Muscle layer of colon (tissue), 2 donors: ENCODE data around the gene FBLN2.

Source experiments
- H3K27ac ChIP-seq: one replicate; pipeline ENCODE4 v1.7.0; 2013; ENCODE audit warnings: low read depth, mild to moderate bottlenecking, low read length, moderate library complexity
- H3K27me3 ChIP-seq, 2 donors: one replicate each; pipeline ENCODE4 v1.7.0; 2013; ENCODE audit warnings: low read length in 2 of 2, mild to moderate bottlenecking in 2 of 2; ENCODE audit not compliant: insufficient read depth in 2 of 2, control insufficient read depth in 1 of 2
- H3K36me3 ChIP-seq: one replicate; pipeline ENCODE4 v1.7.0; 2013; ENCODE audit warnings: mild to moderate bottlenecking, low read length; ENCODE audit not compliant: insufficient read depth
- H3K4me1 ChIP-seq: one replicate; pipeline ENCODE4 v1.7.0; 2013; ENCODE audit warnings: mild to moderate bottlenecking, low read length; ENCODE audit not compliant: insufficient read depth
- H3K4me3 ChIP-seq, 2 donors: one replicate each; pipeline ENCODE4 v1.7.0; 2013; ENCODE audit warnings: low read length in 2 of 2, low read depth in 1 of 2, mild to moderate bottlenecking in 1 of 2, moderate library complexity in 1 of 2
- H3K9ac ChIP-seq: one replicate; pipeline ENCODE4 v1.7.0; 2013; ENCODE audit warnings: low read length
- H3K9me3 ChIP-seq: one replicate; pipeline ENCODE4 v1.7.0; 2013; ENCODE audit warnings: mild to moderate bottlenecking, low read length
- donor health status: abdominal sarcoma.
- donor health status: Adenocarcinoma of cecum.

Gene FBLN2

DNA sequence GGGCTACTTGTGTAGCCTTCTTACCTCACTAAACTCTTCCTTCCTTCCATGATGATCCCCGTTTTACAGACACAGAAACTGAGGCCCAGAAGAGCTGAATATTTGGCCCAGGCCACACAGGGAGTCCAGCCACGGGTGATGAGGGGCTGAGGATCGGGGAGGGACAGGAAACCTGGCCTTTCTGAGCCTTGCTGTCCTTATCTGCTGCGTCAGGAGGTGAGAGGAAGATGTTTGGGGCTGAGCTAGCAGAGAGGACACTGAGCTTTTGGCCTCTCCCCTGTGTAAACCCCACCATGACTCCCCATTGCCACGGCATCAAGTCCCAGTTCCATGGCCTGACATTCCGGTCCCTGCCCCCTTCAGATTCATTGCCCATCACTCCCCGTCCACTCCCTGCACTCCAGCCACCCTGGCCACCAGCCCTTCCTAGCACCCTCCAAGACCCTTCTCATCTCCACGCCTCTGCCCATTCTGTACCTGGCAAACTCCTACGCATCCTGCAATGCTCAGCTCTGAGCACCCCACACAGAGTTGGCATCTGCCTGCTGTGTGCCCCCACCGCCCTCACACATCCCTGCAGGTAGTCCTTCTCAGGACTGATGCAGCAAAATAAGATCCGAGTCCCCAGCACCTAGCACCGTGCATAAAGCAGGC lies 103.0 kb downstream of the FBLN2 start:
- Histone ChIP-seq H3K27me3 (peaks cover 5 to 23% of the 10 kb centered on the region in 2 donors), H3K9me3 (no peaks in the 10 kb centered on the region), H3K27ac (no peak overlapping the region), H3K9ac (no peak overlapping the region), H3K4me3 (no peak overlapping the region), H3K4me1 (peaks cover 8% of the 10 kb centered on the region), H3K36me3 (no peaks in the 10 kb centered on the region)

DNA sequence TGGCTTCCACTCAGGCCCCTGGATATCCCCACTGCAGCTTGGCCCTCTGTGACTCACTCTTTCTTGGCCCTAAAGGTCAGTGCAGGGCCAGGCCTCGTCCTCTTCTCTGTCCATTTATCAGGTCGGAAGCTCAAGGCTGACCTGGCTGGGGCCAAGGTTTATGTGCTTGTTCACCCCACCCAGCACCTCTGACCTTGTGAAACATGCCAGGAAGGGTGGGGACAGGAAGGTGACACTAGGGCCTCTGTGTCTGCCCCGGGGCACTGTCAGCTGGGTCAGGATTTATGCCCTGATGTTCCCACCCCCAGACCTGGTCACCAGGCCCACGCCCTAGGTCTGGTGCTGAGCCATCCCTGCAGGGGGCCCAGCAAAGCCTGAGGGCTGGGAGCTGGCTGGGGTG lies 103.8 kb downstream of the FBLN2 start:
- Histone ChIP-seq H3K27me3 (peaks cover 4 to 23% of the 10 kb centered on the region in 2 donors), H3K9me3 (no peaks in the 10 kb centered on the region), H3K4me3 (no peak overlapping the region), H3K4me1 (peaks cover 4% of the 10 kb centered on the region), H3K27ac (no peak overlapping the region), H3K9ac (no peak overlapping the region), H3K36me3 (no peaks in the 10 kb centered on the region)

DNA sequence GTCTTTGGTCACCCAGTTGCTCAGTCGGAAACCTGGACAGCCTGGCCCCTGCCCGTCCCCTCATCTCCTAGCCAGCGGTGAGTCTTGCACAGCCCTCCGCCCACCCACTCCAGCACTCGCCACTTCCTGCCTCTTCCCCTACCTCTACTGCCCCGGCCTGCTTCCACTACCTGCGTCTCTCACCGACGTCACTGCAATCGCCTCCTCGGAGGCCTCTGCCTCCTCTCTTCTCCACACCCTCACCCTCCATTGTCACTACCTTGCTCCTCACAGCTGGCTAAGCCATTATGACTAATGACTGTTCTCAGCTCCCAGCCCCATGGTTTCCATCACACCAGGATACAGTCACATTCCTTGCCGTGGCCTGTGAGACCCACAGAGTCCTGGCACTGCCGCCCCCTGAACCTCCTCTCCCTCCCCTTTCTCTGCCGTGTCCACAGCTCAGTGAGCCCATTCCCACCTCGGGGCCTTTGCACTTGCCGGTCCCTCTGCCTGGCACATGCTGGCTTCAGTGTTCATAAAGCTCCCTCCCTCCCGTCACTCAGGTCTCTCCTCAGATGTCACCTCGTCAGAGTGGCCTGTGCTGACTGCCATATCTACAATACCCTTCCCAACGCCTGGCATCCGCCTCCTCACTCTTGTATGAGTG lies 104.8 kb downstream of the FBLN2 start:
- H3K9me3 ChIP-seq = no peaks in the 10 kb centered on the region
- no peaks in the 10 kb centered on the region for H3K36me3 ChIP-seq
- no peaks in the 10 kb centered on the region for H3K4me1 ChIP-seq
- no peak overlapping the region for H3K4me3 ChIP-seq
- H3K9ac ChIP-seq = no peak overlapping the region
- H3K27me3 ChIP-seq = peaks cover 5 to 29% of the 10 kb centered on the region in 2 donors
- no peak overlapping the region for H3K27ac ChIP-seq

GRCh38 chr3:13654330-13655060 lies 105.6 kb downstream of the FBLN2 start:
- Histone ChIP-seq H3K27me3 (peaks cover 5 to 30% of the 10 kb centered on the region in 2 donors), H3K27ac (no peak overlapping the region), H3K36me3 (no peaks in the 10 kb centered on the region), H3K4me1 (no peaks in the 10 kb centered on the region), H3K9ac (no peak overlapping the region), H3K4me3 (no peak overlapping the region), H3K9me3 (no peaks in the 10 kb centered on the region)

GRCh38 chr3:13655061-13655913 lies 106.4 kb downstream of the FBLN2 start:
- Histone ChIP-seq H3K4me1 (no peaks in the 10 kb centered on the region), H3K4me3 (no peak overlapping the region), H3K9ac (no peak overlapping the region)

GRCh38 chr3:13656584-13657301 lies 107.8 kb downstream of the FBLN2 start:
- peaks cover 5 to 30% of the 10 kb centered on the region in 2 donors for H3K27me3 ChIP-seq
- no peak overlapping the region for H3K27ac ChIP-seq
- H3K9ac ChIP-seq = no peak overlapping the region
- no peaks in the 10 kb centered on the region for H3K36me3 ChIP-seq
- no peaks in the 10 kb centered on the region for H3K4me1 ChIP-seq
- no peak overlapping the region for H3K4me3 ChIP-seq
- H3K9me3 ChIP-seq = no peaks in the 10 kb centered on the region

More at GRCh38 chr3:13655061-13655913, 106.4 kb downstream of the FBLN2 start:
- Histone ChIP-seq H3K36me3 (no peaks in the 10 kb centered on the region), H3K27ac (no peak overlapping the region), H3K9me3 (no peaks in the 10 kb centered on the region), H3K27me3 (peaks cover 5 to 30% of the 10 kb centered on the region in 2 donors)

GRCh38 chr3:13657660-13658435 lies 108.9 kb downstream of the FBLN2 start:
- H3K27me3 ChIP-seq = peaks cover 5 to 30% of the 10 kb centered on the region in 2 donors
- H3K9ac ChIP-seq = no peak overlapping the region

DNA sequence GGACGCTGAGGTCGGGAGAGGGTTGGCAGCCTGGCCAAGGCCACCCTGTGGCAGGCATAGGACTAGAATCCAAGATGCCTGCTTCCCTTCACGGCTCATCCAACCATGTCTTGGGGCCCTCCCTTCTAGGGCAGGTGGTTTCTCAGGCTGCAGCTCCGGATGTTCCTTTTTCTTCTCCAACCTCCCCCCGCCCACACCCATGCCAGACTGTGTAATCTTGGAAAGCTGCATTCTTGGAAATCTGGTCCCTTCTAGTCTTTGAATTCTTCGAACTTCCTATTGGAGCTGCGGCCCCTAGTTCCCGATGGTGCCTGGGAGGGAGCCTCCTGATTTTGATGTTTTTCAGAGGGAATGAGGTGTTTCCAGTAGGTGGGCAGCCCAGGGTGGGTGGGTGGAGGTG lies 109.8 kb downstream of the FBLN2 start:
- Histone ChIP-seq H3K9me3 (no peaks in the 10 kb centered on the region), H3K4me1 (no peaks in the 10 kb centered on the region), H3K36me3 (no peaks in the 10 kb centered on the region), H3K9ac (no peak overlapping the region), H3K4me3 (no peak overlapping the region), H3K27me3 (peaks cover 5 to 28% of the 10 kb centered on the region in 2 donors), H3K27ac (no peak overlapping the region)

More at GRCh38 chr3:13657660-13658435, 108.9 kb downstream of the FBLN2 start:
- H3K36me3 ChIP-seq = no peaks in the 10 kb centered on the region
- no peaks in the 10 kb centered on the region for H3K9me3 ChIP-seq
- H3K27ac ChIP-seq = no peak overlapping the region
- H3K4me1 ChIP-seq = no peaks in the 10 kb centered on the region
- no peak overlapping the region for H3K4me3 ChIP-seq

DNA sequence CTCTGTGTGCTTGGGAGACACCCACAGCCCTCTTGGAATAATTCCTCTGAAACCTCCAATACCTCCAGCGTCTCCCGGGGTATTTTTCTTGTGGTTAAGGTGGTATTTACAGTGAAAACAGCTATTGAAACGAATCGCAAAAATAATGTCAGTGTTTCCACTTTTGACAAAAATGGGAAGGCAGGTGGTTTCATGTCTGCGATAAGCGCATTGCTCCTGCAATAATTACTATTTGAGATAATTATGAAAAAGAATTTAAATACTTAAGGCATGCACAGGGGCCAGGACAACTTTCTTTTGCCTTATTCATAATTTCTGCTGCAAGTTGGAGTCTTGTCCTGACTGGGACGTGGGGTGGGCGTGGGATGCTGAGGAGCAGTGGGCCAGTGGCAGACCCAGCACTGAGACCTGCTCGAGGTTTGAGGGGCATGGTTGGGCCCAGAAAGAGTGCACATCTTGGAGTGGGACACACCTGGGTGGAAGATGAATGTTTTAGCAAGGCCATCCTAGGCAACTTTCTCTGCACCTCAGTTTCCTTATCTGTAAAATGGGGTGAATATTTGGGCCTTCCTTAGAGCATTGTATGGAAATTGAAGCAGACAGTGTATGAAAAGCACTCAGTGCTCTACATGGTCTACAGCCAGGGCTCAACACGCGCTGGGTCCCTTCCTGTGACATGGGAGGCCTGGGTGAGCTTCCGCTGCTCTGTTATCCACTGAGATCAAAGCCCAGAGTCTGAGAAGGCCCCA lies 110.5 kb downstream of the FBLN2 start:
- no peaks in the 10 kb centered on the region for H3K36me3 ChIP-seq
- H3K4me3 ChIP-seq = no peak overlapping the region
- H3K9ac ChIP-seq = no peak overlapping the region
- H3K27me3 ChIP-seq = peaks cover 5 to 20% of the 10 kb centered on the region in 2 donors
- H3K27ac ChIP-seq = no peak overlapping the region
- H3K9me3 ChIP-seq = no peaks in the 10 kb centered on the region
- H3K4me1 ChIP-seq = no peaks in the 10 kb centered on the region
